ENCODE results near the gene TRIM58. TPM values are rescaled to one million over a fixed set of nuclear protein-coding genes. Genes with fewer than 3 reads are reported as not detected.

TRIM58 gene
- total and polyA plus RNA-seq, 9 of the 15 experiments (the other 6 are each of a cell fraction or from before 2014, with no cell fraction given), result 3.8 to 19.1 (median 7.2) TPM

DNA sequence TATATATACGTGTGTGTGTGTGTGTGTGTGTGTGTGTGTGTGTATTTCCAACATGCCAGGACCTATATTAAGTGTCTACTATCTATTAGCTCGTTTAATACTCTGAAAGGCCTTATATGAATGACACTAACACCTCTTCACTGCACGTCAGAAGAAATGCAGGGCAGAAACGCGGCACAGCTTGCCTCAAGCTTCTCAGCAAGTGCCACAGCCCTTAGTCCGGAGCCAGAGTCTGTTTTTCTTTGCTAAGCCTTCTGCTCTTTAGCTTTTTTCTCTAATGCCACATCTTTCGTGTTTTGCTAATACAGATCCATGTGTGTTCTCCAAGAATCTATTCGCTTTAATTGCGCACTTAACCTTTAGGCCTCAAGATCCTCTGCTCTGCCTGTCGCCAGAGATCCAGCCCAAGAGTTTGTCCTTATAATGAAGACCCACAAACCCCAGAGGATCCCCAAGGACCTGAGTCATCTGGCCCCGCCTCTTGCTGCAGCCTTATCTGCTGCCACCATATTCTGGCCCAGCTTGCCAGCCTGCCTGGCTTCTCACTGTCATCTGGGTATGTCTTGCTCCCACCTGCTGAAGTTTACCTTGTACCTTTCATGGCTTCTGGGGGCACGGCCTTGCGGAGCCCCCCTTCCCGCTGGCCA, 2.0 kb upstream of the TRIM58 start (continued):
- TF ChIP-seq, protein P1, sequence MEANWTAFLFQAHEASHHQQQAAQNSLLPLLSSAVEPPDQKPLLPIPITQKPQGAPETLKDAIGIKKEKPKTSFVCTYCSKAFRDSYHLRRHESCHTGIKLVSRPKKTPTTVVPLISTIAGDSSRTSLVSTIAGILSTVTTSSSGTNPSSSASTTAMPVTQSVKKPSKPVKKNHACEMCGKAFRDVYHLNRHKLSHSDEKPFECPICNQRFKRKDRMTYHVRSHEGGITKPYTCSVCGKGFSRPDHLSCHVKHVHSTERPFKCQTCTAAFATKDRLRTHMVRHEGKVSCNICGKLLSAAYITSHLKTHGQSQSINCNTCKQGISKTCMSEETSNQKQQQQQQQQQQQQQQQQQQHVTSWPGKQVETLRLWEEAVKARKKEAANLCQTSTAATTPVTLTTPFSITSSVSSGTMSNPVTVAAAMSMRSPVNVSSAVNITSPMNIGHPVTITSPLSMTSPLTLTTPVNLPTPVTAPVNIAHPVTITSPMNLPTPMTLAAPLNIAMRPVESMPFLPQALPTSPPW (CRISPR knock-in tag; IDR thresholded peaks at IDR 0.05), result peak; percentile 84
- TF ChIP-seq, protein P2, sequence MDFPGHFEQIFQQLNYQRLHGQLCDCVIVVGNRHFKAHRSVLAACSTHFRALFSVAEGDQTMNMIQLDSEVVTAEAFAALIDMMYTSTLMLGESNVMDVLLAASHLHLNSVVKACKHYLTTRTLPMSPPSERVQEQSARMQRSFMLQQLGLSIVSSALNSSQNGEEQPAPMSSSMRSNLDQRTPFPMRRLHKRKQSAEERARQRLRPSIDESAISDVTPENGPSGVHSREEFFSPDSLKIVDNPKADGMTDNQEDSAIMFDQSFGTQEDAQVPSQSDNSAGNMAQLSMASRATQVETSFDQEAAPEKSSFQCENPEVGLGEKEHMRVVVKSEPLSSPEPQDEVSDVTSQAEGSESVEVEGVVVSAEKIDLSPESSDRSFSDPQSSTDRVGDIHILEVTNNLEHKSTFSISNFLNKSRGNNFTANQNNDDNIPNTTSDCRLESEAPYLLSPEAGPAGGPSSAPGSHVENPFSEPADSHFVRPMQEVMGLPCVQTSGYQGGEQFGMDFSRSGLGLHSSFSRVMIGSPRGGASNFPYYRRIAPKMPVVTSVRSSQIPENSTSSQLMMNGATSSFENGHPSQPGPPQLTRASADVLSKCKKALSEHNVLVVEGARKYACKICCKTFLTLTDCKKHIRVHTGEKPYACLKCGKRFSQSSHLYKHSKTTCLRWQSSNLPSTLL (IDR thresholded peaks at IDR 0.05), result peak; percentile 19; the same call in 1 of the 2 replicates
- TF ChIP-seq PHF21A (IDR thresholded peaks at IDR 0.05; ENCODE audit: borderline replicate concordance, low read depth) (peak; percentile 37; the same call in 1 of the 2 replicates), ZNF175 (CRISPR knock-in tag; IDR thresholded peaks at IDR 0.05; ENCODE audit: low read depth) (no peak), POLR2AphosphoS5 (IDR thresholded peaks at IDR 0.05; ENCODE audit: control insufficient read depth, insufficient read depth, low read depth, low read length) (peak; percentile 93), SNRNP70 (optimal IDR thresholded peaks at IDR 0.05; ENCODE audit: low read depth, low read length) (no peak), ZBTB17 (CRISPR knock-in tag; IDR thresholded peaks at IDR 0.05) (no peak), TRIM28 (IDR thresholded peaks at IDR 0.05) (0 out of 2 replicates have a peak, but pooled peaks have one; percentile 20), SUPT5H (IDR thresholded peaks at IDR 0.05) (0 out of 2 replicates have a peak, but pooled peaks have one; percentile 45), RBFOX2 (IDR thresholded peaks at IDR 0.05; ENCODE audit: low read depth, low read length) (peak; percentile 46), ZNF589 (CRISPR knock-in tag; IDR thresholded peaks at IDR 0.05; ENCODE audit: low read depth) (no peak), ATF1 (CRISPR knock-in tag; IDR thresholded peaks at IDR 0.05) (no peak), ATF1 (tag; IDR thresholded peaks at IDR 0.05) (peak; percentile 46; the same call in 1 of the 2 replicates), MYC (IDR thresholded peaks at IDR 0.05; ENCODE audit: low read depth, low read length) (peak; percentile 39; the same call in 1 of the 2 replicates), MYC (CRISPR knock-in tag; IDR thresholded peaks at IDR 0.05; ENCODE audit: borderline replicate concordance, low read depth) (no peak), MXI1 (IDR thresholded peaks at IDR 0.05; ENCODE audit: low read depth, low read length) (peak; percentile 39; the same call in 1 of the 2 replicates), PTBP1 (IDR thresholded peaks at IDR 0.05; ENCODE audit: low read depth, low read length) (no peak), TEAD4 (IDR thresholded peaks at IDR 0.05; ENCODE audit: low read length) (peak; percentile 87), TEAD4 (CRISPR knock-in tag; IDR thresholded peaks at IDR 0.05; ENCODE audit: borderline replicate concordance) (no peak)
- TF ChIP-seq, protein P3, sequence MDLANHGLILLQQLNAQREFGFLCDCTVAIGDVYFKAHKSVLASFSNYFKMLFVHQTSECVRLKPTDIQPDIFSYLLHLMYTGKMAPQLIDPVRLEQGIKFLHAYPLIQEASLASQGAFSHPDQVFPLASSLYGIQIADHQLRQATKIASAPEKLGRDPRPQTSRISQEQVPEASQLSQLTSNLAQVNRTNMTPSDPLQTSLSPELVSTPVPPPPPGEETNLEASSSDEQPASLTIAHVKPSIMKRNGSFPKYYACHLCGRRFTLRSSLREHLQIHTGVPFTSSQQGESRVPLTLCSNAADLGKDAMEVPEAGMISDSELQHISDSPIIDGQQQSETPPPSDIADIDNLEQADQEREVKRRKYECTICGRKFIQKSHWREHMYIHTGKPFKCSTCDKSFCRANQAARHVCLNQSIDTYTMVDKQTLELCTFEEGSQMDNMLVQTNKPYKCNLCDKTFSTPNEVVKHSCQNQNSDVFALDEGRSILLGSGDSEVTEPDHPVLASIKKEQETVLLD (IDR thresholded peaks at IDR 0.05), result peak; percentile 75; the same call in 1 of the 2 replicates
- TF ChIP-seq, protein P4, sequence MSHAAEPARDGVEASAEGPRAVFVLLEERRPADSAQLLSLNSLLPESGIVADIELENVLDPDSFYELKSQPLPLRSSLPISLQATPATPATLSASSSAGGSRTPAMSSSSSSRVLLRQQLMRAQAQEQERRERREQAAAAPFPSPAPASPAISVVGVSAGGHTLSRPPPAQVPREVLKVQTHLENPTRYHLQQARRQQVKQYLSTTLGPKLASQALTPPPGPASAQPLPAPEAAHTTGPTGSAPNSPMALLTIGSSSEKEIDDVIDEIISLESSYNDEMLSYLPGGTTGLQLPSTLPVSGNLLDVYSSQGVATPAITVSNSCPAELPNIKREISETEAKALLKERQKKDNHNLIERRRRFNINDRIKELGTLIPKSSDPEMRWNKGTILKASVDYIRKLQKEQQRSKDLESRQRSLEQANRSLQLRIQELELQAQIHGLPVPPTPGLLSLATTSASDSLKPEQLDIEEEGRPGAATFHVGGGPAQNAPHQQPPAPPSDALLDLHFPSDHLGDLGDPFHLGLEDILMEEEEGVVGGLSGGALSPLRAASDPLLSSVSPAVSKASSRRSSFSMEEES (CRISPR knock-in tag; IDR thresholded peaks at IDR 0.05), result no peak
- TF ChIP-seq, protein P5, sequence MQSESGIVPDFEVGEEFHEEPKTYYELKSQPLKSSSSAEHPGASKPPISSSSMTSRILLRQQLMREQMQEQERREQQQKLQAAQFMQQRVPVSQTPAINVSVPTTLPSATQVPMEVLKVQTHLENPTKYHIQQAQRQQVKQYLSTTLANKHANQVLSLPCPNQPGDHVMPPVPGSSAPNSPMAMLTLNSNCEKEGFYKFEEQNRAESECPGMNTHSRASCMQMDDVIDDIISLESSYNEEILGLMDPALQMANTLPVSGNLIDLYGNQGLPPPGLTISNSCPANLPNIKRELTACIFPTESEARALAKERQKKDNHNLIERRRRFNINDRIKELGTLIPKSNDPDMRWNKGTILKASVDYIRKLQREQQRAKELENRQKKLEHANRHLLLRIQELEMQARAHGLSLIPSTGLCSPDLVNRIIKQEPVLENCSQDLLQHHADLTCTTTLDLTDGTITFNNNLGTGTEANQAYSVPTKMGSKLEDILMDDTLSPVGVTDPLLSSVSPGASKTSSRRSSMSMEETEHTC (IDR thresholded peaks at IDR 0.05), result no peak
